ENCODE results near the gene KRT2.

Gene KRT2

GRCh38 chr12:52615208-52615868 lies 36.7 kb downstream of the KRT2 start:
- DNase-seq (ENCODE audit: low spot score), result no peak
- ChIA-PET CTCF (no interaction called here), POLR2A (ENCODE audit: low non-redundant PET) (no interaction called here)
- TF ChIP-seq CTCF (conservative IDR thresholded peaks at IDR 0.05; ENCODE audit: low read depth), result no peak
- H3K27ac ChIP-seq, result no peak overlapping the region

GRCh38 chr12:52614381-52615207 lies 37.4 kb downstream of the KRT2 start:
- DNase-seq (ENCODE audit: low spot score), result no peak
- POLR2A ChIA-PET (ENCODE audit: low non-redundant PET), result no interaction called here
- TF ChIP-seq CTCF (conservative IDR thresholded peaks at IDR 0.05; ENCODE audit: low read depth), result no peak
- CTCF ChIA-PET, result no interaction called here
- no peak overlapping the region for H3K27ac ChIP-seq

- ChIA-PET CTCF (no interaction called here), POLR2A (ENCODE audit: low non-redundant PET) (no interaction called here)
- DNase-seq (ENCODE audit: low spot score), result no peak
- no peak overlapping the region for H3K27ac ChIP-seq
- TF ChIP-seq CTCF (conservative IDR thresholded peaks at IDR 0.05; ENCODE audit: low read depth), result no peak
Observed at GRCh38 chr12:52613384-52614030, 38.5 kb downstream of the KRT2 start.

- no peak for TF ChIP-seq CTCF (conservative IDR thresholded peaks at IDR 0.05; ENCODE audit: low read depth)
- CTCF ChIA-PET, result no interaction called here
- DNase-seq (ENCODE audit: low spot score), result no peak
- POLR2A ChIA-PET (ENCODE audit: low non-redundant PET), result no interaction called here
- H3K27ac ChIP-seq, result no peak overlapping the region
Observed at GRCh38 chr12:52612431-52613383, 39.3 kb downstream of the KRT2 start.

- no peak for TF ChIP-seq CTCF (conservative IDR thresholded peaks at IDR 0.05; ENCODE audit: low read depth)
- POLR2A ChIA-PET (ENCODE audit: low non-redundant PET), result no interaction called here
- no peak overlapping the region for H3K27ac ChIP-seq
- CTCF ChIA-PET, result interaction anchor here (0.5 to 0.6 kb wide), 2 partner anchors 141 to 219 kb away, joined by 3 read pairs; no protein-coding TSS in a partner anchor
- no peak for DNase-seq (ENCODE audit: low spot score)
Observed at GRCh38 chr12:52611080-52611468, 40.9 kb downstream of the KRT2 start.
